KMS-11 (cell line): ENCODE data around the gene BAX.

Experiments used
- H2AFZ ChIP-seq: fragments of 200-600 bp; sonication (generic); 2 replicates; pipeline ENCODE4 v1.6.1; 2016; ENCODE audit warnings: antibody characterized with exemption, mixed run types, low read depth
- H3K27ac ChIP-seq: fragments of 200-600 bp; sonication (generic); 2 replicates; pipeline ENCODE4 v1.6.1; 2016; ENCODE audit warnings: mild to moderate bottlenecking, mixed run types
- H3K27me3 ChIP-seq: fragments of 200-600 bp; sonication (generic); 2 replicates; pipeline ENCODE4 v1.6.1; 2017; ENCODE audit warnings: mild to moderate bottlenecking, low read depth, mixed run types, moderate library complexity; ENCODE audit not compliant: insufficient read depth
- H3K36me3 ChIP-seq: fragments of 200-600 bp; sonication (generic); 2 replicates; pipeline ENCODE4 v1.6.1; 2017; ENCODE audit warnings: mild to moderate bottlenecking, mixed run types; ENCODE audit not compliant: insufficient read depth
- H3K4me1 ChIP-seq: fragments of 200-600 bp; sonication (generic); 2 replicates; pipeline ENCODE4 v1.6.1; 2016; ENCODE audit warnings: mild to moderate bottlenecking, low read depth, mixed run types; ENCODE audit not compliant: poor library complexity, severe bottlenecking
- H3K4me2 ChIP-seq: fragments of 200-600 bp; sonication (generic); 2 replicates; pipeline ENCODE4 v1.7.0; 2016; ENCODE audit warnings: mild to moderate bottlenecking, mixed run types
- H3K4me3 ChIP-seq: fragments of 200-600 bp; sonication (generic); IDR thresholded peaks from 2 replicates; pipeline ENCODE4 v1.6.1; 2017; ENCODE audit warnings: low read depth, low read length, mixed read lengths; ENCODE audit not compliant: insufficient read depth
- H3K79me2 ChIP-seq: fragments of 200-600 bp; sonication (generic); 2 replicates; pipeline ENCODE4 v1.6.1; 2016; ENCODE audit warnings: low read depth, mixed run types; ENCODE audit not compliant: insufficient read depth
- H3K9ac ChIP-seq: fragments of 200-600 bp; sonication (generic); 2 replicates; pipeline ENCODE4 v1.6.1; 2016; ENCODE audit warnings: mild to moderate bottlenecking, mixed run types
- H4K20me1 ChIP-seq: fragments of 200-600 bp; sonication (generic); 2 replicates; pipeline ENCODE4 v1.6.1; 2016; ENCODE audit warnings: mild to moderate bottlenecking, mixed run types; ENCODE audit not compliant: insufficient read depth
- CTCF ChIP-seq: fragments of 200-600 bp; sonication (generic); conservative IDR thresholded peaks from 2 replicates; pipeline ENCODE4 v1.6.1; 2017; ENCODE audit warnings: low read depth, mild to moderate bottlenecking, antibody characterized with exemption, low read length, moderate library complexity, mixed read lengths

BAX gene

DNA sequence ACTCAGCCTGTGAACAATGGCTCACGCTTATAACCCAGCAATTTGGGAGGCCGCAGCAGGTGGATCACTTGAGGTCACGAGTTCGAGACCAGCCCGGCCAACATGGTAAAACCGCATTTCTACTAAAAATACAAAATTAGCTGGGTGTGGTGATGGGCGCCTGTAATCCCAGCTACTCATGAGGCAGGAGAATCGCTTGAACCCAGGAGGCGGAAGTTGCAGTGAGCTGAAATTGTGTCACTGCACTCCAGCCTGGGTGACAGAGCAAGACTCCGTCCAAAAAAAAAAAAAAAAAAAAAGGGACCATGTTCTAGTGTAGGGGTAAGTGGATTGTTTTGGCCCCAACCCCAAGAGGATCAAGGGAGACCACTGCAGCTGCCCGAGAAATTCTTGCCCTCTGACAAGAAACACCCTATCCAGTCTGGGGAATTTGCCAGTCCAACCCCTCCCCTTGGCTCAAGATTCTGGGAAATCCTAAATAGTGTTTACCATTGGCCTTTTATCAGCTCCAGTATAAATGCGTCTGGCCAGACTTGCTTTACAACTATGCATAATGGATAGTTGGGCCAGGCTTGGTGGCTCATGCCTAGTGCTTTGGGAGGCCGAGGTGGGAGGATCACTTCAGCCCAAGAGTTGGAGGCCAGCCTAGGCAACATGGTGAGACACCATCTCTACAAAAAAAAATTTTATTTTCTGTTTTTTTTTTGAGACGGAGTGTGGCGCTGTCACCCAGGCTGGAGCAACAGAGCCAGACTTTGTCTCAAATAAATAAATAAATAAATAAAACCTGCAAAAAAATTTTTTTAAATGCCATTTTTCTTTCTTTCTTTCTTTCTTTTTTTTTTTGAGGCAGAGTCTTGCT, 26.3 kb upstream of the BAX start:
- Histone ChIP-seq H2AFZ (no peak overlapping the region), H3K4me3 (no peak overlapping the region), H3K27ac (no peak overlapping the region), H3K36me3 (no peaks in the 10 kb centered on the region), H3K79me2 (no peaks in the 10 kb centered on the region), H3K4me2 (no peak overlapping the region), H3K4me1 (peaks cover 4% of the 10 kb centered on the region), H3K27me3 (peaks cover 22% of the 10 kb centered on the region), H3K9ac (no peak overlapping the region), H4K20me1 (no peaks in the 10 kb centered on the region)
- TF ChIP-seq CTCF, result no peak

GRCh38 chr19:48933382-48933932, 21.2 kb upstream of the BAX start, which contains the start of gene DHDH:
DHDH (plus strand) TSS chr19:48933699; CDS start chr19:48933722, 23 bp downstream.
- no peaks in the 10 kb centered on the region for H3K36me3 ChIP-seq
- peaks cover 9% of the 10 kb centered on the region for H3K4me1 ChIP-seq
- H4K20me1 ChIP-seq, result no peaks in the 10 kb centered on the region
- peak within 1 kb of the TSS; percentile 74 for H2AFZ ChIP-seq
- H3K79me2 ChIP-seq, result no peaks in the 10 kb centered on the region
- no peak for TF ChIP-seq CTCF
- H3K27ac ChIP-seq, result no peak within 1 kb of the TSS
- H3K9ac ChIP-seq, result no peak within 1 kb of the TSS; the same call in 1 of the 2 replicates
- peaks cover 44% of the 10 kb centered on the region for H3K27me3 ChIP-seq
- no peak within 1 kb of the TSS for H3K4me3 ChIP-seq
- H3K4me2 ChIP-seq, result peak within 1 kb of the TSS; percentile 76

- no peak overlapping the region for H3K4me3 ChIP-seq
- no peaks in the 10 kb centered on the region for H4K20me1 ChIP-seq
- no peak for TF ChIP-seq CTCF
- H3K4me2 ChIP-seq, result no peak overlapping the region
- no peaks in the 10 kb centered on the region for H3K79me2 ChIP-seq
- peaks cover 44% of the 10 kb centered on the region for H3K27me3 ChIP-seq
- peaks cover 9% of the 10 kb centered on the region for H3K4me1 ChIP-seq
- no peak overlapping the region for H3K27ac ChIP-seq
- H2AFZ ChIP-seq, result no peak overlapping the region
- H3K9ac ChIP-seq, result no peak overlapping the region
- H3K36me3 ChIP-seq, result no peaks in the 10 kb centered on the region
Measured at GRCh38 chr19:48934837-48935236, 19.8 kb upstream of the BAX start.

DNA sequence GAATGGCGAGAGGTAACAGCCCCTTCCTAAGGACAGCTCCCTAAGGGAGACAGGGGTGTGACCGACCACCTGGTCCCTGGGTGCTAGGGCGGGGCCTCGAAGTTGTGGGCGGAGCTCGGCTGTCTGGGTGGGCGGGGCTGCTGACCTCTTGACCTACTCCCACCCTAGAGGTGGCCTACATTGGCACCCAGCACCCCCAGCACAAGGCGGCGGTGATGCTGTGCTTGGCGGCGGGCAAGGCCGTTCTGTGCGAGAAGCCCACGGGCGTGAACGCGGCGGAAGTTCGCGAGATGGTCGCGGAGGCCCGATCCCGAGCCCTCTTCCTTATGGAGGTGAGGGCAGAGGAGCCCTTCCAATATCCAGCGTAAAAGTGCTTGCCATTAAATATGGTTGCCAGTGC, 18.8 kb upstream of the BAX start:
- Histone ChIP-seq H3K27ac (no peak overlapping the region), H3K79me2 (no peaks in the 10 kb centered on the region), H3K9ac (no peak overlapping the region), H4K20me1 (no peaks in the 10 kb centered on the region), H3K4me1 (peaks cover 9% of the 10 kb centered on the region), H3K4me2 (no peak overlapping the region), H3K36me3 (no peaks in the 10 kb centered on the region), H3K4me3 (no peak overlapping the region), H2AFZ (no peak overlapping the region), H3K27me3 (peaks cover 44% of the 10 kb centered on the region)
- TF ChIP-seq CTCF, result no peak
